CD4-positive, alpha-beta T cell treated with Interleukin-4 for 1 hour (primary cell): ENCODE data around the gene CMSS1.

ENCODE experiments used
- DNase-seq, 2 donors: peaks; one replicate each; pipeline ENCODE4 v3.0.0-alpha.2; 2020 to 2022

Gene CMSS1

DNA sequence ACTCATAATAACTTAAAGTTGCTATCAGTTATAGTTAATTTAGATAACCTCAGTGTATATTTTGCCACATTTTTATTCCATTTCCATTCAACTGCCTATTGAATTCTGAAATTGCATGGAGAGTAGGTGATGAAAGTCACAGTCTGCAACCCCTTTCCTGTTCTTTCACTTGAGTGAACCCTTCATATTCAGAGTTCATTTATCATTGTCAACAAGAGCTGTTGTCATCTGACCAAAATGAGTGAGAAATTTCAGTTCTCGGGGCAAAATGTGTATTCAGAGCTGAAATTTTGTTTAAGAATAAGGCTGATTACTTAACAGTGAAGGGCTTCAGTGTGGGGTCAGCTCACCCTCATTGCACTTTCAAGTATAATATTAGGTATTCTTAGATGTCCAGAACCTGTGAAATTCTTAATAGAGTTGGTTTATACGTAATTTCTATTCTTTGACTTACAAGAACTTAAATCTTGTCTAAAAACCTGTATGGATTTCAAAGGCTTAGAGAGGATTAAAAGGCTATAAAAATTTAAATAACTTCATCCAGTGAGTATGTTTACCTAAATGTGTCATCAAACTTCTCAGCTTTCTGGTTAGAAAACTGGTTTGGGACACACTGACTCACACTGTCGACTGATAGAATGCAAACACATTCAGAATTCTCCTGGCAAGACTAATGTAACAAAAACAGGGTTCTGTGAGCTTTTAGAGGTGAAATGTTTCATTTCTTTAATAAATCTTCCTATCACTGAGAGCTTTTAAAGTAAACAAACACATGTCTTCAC lies 92.2 kb downstream of the CMSS1 start:
- DNase-seq = no peak

- DNase-seq = no peak
These were observed 93.2 kb downstream of the CMSS1 start for GRCh38 chr3:99910752-99911290.

DNA sequence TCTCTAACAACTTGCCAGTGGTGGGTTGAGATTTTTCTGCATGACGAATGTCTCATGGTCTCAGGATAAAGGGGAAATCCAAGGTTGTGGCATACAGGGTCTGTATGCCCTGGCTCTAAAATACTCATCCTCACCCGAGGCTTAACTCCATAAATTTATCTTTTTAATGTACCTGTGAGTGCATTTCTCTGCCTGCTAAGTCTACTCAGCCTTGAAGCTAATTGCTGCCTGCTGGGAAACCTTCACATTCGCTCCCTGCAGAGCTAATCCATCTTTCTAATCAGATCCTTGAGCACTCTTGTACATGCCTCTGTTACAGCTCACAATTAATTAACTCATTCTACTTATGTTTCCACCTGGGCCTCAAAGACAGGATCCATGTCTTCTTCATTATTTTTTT lies 93.8 kb downstream of the CMSS1 start:
- no peak for DNase-seq

GRCh38 chr3:99915906-99916432 lies 98.3 kb downstream of the CMSS1 start:
- DNase-seq = no peak

DNA sequence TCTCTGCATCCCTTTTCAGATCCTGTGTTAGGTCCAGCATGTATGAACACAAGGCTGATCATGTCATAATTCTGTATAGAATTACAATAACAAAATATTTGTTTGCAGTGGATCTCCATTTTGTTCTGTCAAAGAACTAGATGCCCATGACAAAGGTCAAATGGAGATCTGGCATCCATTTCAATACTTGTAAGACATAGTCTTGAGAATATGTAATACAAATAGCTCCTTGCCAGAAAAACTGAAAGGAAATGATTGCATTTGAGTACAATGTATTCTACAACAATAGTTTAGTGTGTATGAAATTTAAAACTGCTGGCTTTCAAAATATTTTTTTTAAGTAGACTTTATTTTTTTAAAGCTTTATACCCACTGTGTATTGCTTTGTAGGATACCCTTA lies 101.1 kb downstream of the CMSS1 start:
- DNase-seq = no peak

DNA sequence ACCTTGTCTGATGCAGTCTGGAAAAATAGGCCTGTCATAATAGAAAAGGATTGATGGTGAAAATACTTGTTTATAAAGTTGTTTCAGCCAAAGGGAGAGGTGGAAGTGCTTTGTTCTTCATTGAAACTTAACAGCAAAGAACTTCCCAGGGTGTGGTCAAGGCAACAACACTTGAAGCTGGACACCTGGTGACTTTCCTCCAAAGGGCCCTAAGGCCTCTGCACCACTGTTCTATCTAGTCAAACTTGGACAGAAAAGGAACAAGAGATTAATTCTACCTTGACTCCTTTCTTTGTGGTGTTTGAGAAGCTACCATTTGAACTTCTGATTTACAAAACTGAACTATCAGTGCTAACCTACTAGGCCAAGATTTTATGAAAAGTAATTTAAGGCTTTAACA lies 102.0 kb downstream of the CMSS1 start:
- no peak for DNase-seq

- no peak for DNase-seq
These were observed 103.1 kb downstream of the CMSS1 start for GRCh38 chr3:99920481-99921376.

DNA sequence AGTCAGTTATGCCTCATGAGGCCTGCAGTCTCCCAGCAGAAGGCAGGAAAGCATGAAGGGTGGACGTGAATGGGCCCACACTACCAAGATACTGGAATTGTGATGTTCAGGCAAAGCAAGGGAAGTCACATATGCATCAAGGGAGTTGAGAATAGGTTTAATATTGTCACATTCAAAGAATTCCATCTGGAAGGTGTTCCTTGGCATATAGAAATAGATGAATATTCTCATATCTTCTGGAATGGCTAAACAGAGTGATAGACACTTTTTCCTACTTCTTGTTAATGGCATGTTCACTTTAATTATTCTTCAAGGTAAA lies 103.7 kb downstream of the CMSS1 start:
- DNase-seq = no peak

DNA sequence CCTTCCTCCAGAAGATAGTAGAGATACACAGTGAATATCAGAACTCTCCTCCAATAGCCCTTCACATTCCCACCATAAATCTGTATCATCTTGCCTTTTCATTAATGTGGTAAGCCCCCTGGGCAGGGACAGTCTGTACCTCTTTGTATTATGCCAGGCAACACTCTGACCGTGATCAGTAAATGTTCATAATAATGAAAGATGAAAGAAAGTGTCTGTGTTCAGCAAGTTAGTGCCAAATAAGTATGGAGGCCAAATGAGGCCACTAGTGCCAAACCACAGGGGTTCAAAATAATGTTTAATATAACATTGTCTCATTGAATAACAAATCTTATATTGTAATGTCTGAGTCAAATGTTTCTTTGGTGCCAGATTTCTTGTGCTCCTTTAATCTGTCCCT lies 104.3 kb downstream of the CMSS1 start:
- no peak for DNase-seq

DNA sequence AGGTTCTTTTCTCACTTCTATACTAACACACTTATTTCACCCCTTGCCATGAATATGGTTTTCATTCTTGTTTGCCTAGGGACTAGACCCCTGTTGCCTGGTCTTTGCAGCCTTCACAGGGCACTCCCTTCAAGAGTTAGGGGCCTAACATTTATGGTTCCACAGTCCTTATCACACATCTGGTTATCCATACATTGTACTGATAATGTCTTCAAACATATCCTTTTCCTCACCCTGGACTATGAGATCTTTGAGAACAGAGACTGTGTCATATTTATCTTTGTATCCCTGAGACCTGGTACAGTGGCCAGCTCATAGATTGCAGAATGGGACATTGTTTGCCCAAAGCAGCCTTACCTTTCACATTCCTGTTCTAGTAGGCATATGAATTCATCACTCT lies 106.2 kb downstream of the CMSS1 start:
- DNase-seq = no peak

- no peak for DNase-seq
These were observed 108.0 kb downstream of the CMSS1 start for GRCh38 chr3:99925584-99926230.

- DNase-seq = no peak
These were observed 110.2 kb downstream of the CMSS1 start for GRCh38 chr3:99927671-99928457.

DNA sequence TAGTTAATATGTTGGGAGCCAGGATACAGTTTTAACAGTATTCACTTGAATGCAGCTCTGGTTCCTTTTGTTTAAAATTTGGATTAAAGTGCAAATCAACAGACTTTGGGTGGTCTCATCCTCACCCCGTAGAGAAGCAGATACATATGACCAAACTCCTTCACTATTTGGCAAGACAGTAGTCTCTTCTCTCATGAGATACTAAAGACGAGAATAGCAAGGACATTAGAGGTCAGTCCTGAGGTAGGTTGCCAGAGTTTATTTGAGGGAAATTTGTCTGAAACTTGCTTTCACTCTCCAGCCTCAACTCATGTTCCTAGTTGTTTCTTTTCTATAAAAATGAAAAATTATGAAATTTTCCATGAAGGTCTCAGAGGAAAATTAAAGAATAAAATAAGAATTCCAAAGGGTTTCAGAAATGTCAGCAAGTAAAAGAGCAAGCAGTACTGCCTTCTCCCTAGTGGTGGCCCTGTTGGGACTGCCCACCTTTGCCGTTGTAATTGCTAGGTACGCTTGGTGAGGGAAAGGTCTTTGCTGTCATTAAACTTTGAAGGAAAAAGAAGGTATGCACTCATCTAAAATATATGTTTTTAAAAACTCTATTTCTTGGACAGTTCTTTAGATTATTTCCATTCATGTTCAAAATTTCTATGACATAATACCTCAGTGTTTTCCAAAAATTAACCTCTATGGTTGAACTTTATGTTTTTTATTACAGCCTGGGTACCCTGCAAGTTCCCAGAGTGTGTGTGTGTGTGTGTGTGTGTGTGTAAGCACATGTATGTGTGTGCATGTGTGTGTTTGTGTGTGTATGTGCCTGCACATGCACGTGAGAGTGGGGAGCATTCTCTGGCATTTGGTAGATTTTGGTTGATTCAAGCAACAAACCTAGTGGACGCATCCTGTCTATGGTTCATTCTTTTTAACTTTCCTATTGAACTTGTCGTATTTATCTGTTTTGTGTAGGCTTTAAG lies 111.4 kb downstream of the CMSS1 start:
- DNase-seq = no peak

DNA sequence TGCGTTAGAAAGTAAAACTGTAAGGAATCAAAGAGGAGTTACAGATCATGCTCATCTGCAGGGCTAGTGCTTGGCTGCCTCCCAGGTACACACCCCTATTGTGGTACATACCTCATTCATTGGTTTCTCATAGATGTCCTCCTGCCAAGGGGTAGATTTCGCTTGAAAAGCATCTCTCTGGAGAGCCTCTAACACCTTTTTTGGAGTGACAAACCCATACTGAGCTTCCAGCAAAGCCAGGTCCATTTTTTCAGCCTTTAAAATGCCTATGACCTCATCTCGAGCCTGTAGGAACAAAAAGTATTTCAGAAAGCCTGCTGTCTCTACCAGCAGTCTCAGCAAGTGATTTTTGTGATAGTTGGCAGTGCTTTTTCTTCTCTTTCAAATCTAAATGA lies 112.1 kb downstream of the CMSS1 start:
- no peak for DNase-seq

GRCh38 chr3:99931059-99931458 lies 113.4 kb downstream of the CMSS1 start:
- DNase-seq = no peak

DNA sequence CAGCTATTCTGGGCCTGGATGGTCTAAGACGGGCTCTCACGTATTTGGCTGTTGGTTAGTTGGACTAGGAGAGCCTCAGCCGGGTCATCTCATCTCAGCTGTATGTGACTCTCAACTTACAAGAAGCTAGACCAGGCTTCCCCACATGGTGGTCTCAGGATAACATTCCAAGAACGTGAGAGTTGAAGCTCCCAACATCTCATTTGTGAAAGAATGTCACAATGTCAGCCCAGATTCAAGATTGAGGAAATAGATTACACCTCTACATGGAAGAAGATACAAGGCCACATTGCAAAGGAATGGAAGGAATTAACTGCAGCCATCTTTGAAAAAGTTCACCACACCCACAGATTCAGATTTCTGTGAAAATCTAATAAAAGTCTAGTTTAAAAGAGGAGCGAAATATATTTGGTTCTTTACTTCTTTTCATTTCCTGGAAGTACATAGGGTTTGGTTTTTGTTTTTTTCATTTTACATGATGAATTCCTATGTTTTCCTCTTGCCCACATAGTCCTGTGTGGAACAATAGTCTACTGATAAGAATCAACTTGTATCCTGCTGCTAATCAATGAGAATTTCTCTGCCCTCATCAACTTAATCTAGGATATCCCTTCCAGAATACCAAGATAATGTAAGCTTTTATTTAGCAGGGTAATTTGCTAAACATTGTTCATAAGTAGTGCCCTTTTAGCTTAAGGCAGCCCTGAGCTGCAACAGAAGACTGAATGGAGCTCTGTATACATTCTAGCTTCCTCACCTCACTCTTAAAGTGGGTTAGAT lies 116.5 kb downstream of the CMSS1 start:
- no peak for DNase-seq

DNA sequence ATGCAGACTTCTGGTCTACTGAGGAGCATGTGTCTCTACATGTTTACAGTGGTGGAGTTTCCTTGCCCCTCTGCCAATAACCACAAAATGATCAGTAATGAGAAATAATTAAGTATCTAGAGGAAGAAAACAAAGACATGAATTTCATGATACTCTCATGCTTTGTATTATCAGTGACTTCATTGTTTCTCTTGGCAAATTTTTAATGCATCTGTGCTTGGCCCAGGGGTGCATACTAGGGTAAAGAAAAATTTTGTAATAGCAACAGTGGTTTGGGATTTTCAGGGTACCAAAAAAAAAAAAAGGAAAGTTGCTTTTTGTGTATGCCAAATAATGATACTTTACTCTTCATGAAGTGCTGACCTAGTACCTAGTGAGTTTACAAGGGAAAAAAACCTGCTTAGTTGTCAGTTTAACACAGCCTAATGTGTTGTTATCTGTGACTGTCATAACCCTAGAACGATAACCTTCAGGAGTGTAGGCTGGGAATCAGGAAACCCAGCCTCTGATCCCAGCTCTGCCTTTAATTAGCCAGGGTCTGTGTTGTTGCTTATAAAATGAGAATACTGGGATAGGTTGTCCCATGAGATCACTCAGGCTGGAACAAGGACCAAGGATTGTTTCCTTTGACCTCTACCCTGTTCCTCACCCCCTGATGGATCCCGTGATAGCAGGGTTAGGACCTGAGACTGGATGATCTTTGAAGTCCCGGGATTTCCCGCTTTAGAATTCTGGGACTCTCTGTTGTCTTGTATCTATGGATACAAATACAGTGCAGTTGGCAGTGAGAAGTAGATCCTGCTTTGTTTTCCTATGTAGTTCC lies 117.5 kb downstream of the CMSS1 start:
- no peak for DNase-seq

DNA sequence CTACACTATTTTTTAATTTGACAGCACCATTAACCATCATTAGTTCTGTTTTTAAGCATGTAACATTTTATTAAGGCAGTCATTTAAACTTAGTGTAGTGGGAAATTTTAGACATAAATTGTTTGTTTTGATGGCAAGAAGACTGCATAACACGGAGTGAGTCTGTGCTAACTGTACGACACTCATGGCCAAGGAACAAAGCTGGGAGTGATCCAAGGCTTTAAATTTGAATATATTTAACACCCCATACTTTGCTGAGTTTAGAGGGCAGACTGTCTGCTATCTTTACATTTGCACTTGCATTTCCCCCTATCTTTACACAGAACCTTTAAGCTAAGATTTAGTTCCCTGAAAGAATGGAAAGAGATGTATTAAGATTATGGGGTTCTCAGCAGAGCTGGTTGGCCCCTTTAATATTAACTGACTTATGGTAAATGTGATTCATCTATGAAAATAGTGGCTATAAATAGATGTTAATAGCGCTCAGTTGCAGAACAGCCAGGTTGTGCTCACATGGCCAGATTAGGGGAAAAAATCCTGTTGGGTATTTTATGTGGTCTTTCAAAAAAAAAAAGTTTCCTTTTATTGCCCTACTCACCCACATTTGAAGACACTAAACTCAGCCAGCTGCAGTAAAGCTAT lies 120.7 kb downstream of the CMSS1 start:
- no peak for DNase-seq

DNA sequence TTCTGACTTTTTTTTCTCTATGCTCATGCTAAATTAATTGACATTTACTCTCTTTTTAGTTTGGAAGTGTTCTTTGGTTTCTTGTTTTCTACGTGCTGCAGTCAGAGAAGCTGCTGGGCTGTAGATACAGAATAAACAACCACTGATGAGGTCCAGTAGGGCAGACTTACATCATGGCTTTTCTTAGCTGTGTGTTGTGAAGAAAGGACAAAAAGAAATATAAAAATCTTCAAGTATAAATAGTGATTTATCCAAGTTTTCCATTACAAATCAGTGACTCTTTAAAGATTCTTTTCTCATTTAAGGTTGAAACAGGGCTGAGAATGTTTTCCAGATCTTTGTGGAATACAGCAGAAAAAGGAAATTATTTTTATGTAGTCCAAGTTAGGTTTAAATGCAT lies 122.2 kb downstream of the CMSS1 start:
- no peak for DNase-seq
